ENCODE measurements around the gene DOLK. TPM values are rescaled to one million over a fixed set of nuclear protein-coding genes. Genes with fewer than 3 reads are reported as not detected.
A peak's percentile ranks its signal among the peaks of the same experiment; 100 is the strongest.

Gene DOLK
- total RNA-seq, 2 experiments from 2014 or later: 5.7 TPM

DNA sequence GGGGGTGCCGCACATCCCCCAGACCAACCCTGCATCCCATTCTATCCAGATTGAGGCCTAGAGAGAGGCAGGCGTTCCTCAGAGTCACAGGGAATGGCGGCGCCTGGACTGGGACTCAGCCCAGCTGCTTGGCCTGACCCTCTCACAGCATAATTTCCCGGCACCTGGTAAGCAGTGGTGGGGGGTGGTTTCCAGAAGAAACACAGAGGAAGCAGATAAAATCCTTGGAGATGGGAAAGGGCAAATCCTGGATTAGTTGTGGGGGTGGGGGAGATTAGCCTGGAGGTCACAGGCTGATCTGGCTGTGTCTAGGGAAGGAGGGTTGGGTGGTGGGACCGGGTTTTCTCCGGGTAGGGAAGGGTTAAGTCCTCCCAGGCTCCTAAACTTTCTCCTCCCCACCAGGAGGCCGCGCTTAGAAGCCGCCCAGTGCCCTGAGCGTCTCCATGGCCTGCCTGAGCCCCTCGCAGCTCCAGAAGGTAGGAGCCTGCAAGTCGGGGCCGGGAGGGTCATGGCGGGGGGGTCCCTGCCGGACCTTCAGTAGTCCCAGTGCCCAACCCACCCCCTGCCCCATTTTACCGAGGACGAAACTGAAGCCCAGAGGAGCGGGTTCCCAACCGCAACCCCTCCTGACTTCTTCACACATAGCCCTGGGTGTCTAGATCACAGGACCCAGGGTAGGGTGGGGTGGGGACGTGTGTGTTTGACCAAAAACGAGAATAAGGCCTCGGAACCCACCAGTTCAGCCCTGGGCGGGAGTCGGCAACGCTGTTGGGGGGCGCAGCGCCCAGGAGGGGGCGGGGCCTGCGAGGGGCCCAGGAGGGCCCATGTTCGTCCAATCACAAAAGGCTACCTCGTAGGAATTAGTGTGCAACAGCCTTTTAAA lies 25.3 kb downstream of the DOLK start:
- Mint-ChIP-seq H3K36me3 (ENCODE audit: low read depth) (peaks cover 1% of the 10 kb centered on the region), H3K4me1 (ENCODE audit: low read depth) (peaks cover 10% of the 10 kb centered on the region), H3K27ac (no peak overlapping the region), H3K9me3 (no peaks in the 10 kb centered on the region), H3K4me3 (no peak overlapping the region), H3K27me3 (no peaks in the 10 kb centered on the region)
- intact Hi-C loops (cut with micrococcal nuclease): no loop called here
- ChIA-PET CTCF (interaction anchor here (8.4 kb wide), 1 partner anchor 60 kb away, joined by 157 read pairs; no protein-coding TSS in a partner anchor), POLR2A (interaction anchor here (0.9 to 1.6 kb wide), 3 partner anchors 21 to 103 kb away, joined by 3 to 5 read pairs (median 3); partner anchors contain the start of genes KYAT1 and LRRC8A)
- DNase-seq: peak; percentile 53
- peak; percentile 88 for ATAC-seq
- TF ChIP-seq, protein P1, sequence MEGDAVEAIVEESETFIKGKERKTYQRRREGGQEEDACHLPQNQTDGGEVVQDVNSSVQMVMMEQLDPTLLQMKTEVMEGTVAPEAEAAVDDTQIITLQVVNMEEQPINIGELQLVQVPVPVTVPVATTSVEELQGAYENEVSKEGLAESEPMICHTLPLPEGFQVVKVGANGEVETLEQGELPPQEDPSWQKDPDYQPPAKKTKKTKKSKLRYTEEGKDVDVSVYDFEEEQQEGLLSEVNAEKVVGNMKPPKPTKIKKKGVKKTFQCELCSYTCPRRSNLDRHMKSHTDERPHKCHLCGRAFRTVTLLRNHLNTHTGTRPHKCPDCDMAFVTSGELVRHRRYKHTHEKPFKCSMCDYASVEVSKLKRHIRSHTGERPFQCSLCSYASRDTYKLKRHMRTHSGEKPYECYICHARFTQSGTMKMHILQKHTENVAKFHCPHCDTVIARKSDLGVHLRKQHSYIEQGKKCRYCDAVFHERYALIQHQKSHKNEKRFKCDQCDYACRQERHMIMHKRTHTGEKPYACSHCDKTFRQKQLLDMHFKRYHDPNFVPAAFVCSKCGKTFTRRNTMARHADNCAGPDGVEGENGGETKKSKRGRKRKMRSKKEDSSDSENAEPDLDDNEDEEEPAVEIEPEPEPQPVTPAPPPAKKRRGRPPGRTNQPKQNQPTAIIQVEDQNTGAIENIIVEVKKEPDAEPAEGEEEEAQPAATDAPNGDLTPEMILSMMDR (IDR thresholded peaks at IDR 0.05): no peak

DNA sequence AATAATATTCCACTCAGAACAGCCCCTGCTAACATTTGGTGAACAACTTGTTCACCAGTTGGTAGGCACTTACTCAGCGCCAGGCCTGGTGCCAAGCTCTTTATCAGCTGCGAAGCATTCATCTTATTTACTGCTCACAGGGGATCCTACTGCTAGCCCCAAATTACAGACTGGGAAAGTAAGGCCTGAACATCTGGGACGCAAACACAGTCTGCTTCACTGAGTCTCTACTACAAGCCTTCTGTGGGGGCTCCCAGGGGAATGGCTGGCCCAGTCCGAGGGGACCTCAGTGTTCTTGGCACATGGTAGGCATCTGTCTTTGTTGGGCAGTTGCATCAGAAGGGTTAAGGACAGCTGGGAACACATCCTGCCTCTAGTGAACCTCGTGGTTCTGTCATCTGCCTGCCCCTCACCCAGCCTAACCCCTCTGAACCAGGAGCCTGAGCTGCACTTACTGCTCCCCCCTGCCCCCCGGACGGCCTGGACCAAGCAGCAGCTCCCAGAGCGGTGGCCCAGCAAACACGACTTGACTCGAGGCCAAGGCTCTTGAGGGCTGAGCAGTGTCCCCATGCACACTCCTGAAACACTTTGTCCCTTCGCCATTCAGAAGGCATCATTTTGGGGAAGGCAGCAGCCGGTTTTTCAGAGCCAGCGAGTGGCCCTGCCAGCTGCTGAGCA lies 26.9 kb downstream of the DOLK start, which contains the start of gene PHYHD1:
TSS of gene PHYHD1 (plus strand) at position 602 of the 678 bp plus-strand sequence. CDS start 1,342 bp downstream, outside the sequence.
- H3K9me3 Mint-ChIP-seq: no peaks in the 10 kb centered on the region
- POLR2A ChIA-PET: interaction anchor here (1.4 kb wide), 1 partner anchor 19 kb away, joined by 3 read pairs; no protein-coding TSS in a partner anchor
- H3K27ac Mint-ChIP-seq: no peak within 1 kb of the TSS
- intact Hi-C loops (cut with micrococcal nuclease): no loop called here
- CTCF ChIA-PET: interaction anchor here (0.9 to 2.8 kb wide), 2 partner anchors 8 to 101 kb away, joined by 3 to 13 read pairs; no protein-coding TSS in a partner anchor
- no peak for ATAC-seq
- no peaks in the 10 kb centered on the region for H3K27me3 Mint-ChIP-seq
- H3K4me1 Mint-ChIP-seq (ENCODE audit: low read depth): peaks cover 10% of the 10 kb centered on the region
- TF ChIP-seq, protein P1 (IDR thresholded peaks at IDR 0.05): no peak
- no peak for DNase-seq
- H3K36me3 Mint-ChIP-seq (ENCODE audit: low read depth): peaks cover 9% of the 10 kb centered on the region
- H3K4me3 Mint-ChIP-seq: no peak within 1 kb of the TSS

DNA sequence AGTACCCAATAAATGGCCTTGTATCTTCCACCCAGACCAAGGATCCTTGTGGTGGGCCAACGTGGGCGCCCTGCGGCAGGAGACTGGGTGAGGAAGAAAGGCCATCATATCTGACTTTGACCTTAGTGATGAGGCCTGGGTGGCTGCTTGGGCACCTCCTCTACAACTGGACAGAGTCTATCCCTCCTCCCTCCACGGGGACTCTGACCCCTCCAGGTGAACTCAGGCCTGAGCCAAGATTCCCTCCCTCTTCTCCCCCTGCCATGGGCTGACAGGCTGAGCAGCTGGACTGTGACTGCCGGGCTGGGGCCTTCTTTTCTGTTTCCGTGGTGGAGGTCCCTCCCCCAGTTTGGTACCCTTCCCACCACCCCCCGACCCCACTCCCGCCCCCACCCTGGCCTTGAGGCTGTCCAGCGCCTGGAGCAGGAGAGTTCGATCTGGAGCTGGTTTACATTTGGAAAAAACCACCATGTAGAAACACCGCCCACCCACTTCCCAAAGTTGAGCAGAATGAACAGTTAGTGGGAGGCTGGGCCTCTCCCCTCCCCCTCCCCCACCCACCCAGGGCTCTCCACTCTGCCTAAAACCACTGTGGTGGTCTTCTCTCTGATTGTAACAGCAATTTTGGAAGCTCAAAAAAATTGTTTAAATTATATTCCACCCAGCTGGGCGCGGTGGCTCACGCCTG lies 27.9 kb downstream of the DOLK start:
- Mint-ChIP-seq H3K4me1 (ENCODE audit: low read depth) (peaks cover 13% of the 10 kb centered on the region), H3K27ac (peak overlapping the region; percentile 12), H3K27me3 (no peaks in the 10 kb centered on the region), H3K36me3 (ENCODE audit: low read depth) (peaks cover 9% of the 10 kb centered on the region), H3K9me3 (no peaks in the 10 kb centered on the region), H3K4me3 (no peak overlapping the region)
- POLR2A ChIA-PET: interaction anchor here (0.8 kb wide), 1 partner anchor 14 kb away, joined by 3 read pairs; no protein-coding TSS in a partner anchor
- CTCF ChIA-PET: interaction anchor here (0.9 to 2.8 kb wide), 3 partner anchors 8 to 100 kb away, joined by 3 to 13 read pairs (median 3); no protein-coding TSS in a partner anchor
- TF ChIP-seq, protein P1 (IDR thresholded peaks at IDR 0.05): no peak
- intact Hi-C loops (cut with micrococcal nuclease): no loop called here
- ATAC-seq (no peak), DNase-seq (no peak)

DNA sequence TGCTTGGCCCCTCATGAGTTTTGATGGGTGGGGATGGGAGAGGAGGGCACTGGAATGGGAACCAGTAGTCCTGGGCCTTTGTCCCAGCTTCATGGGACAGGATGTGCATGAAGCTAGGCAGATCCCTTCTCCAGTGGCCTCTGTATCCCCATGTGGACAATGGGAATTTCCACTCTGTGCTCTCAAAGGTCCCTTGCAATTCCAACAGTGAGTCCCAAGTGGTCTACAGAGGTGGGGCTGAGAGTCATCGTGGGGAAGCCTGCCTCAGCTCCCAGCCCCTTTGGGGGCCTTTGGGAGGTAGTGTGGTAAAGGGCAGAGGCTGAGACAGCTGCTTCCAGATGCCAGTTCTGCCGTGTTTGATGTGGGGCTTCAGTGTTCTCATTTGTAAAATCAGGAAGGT lies 28.5 kb downstream of the DOLK start:
- TF ChIP-seq, protein P1 (IDR thresholded peaks at IDR 0.05): no peak
- ChIA-PET POLR2A (interaction anchor here (0.8 kb wide), 1 partner anchor 13 kb away, joined by 3 read pairs; no protein-coding TSS in a partner anchor), CTCF (interaction anchor here (0.6 to 2.8 kb wide), 4 partner anchors 8 to 11 kb away, joined by 3 to 13 read pairs (median 3); no protein-coding TSS in a partner anchor)
- peaks cover 18% of the 10 kb centered on the region for H3K4me1 Mint-ChIP-seq (ENCODE audit: low read depth)
- intact Hi-C loops (cut with micrococcal nuclease): no loop called here
- H3K36me3 Mint-ChIP-seq (ENCODE audit: low read depth): peaks cover 9% of the 10 kb centered on the region
- no peaks in the 10 kb centered on the region for H3K9me3 Mint-ChIP-seq
- peak overlapping the region; percentile 12 for H3K27ac Mint-ChIP-seq
- H3K27me3 Mint-ChIP-seq: no peaks in the 10 kb centered on the region
- no peak overlapping the region for H3K4me3 Mint-ChIP-seq
- ATAC-seq: no peak
- no peak for DNase-seq

Measured in activated CD8-positive, alpha-beta T cell treated with anti-CD3 and anti-CD28 coated beads for 36 hours (primary cell).